ENCODE results near the gene HYAL2.

Gene HYAL2

GRCh38 chr3:50352781-50353180, 30.2 kb upstream of the HYAL2 start:
- no peak overlapping the region for H3K4me3 ChIP-seq
- H3K27ac ChIP-seq = peak overlapping the region in 1 of 21 experiments; percentile 37

GRCh38 chr3:50351323-50351697, 28.8 kb upstream of the HYAL2 start:
- Histone ChIP-seq H3K27ac (peak overlapping the region in 19 of 21 experiments; percentile 82 to 100 (median 92)), H3K4me3 (peak overlapping the region; percentile 34 to 81 (median 60))

GRCh38 chr3:50350527-50351322, 28.2 kb upstream of the HYAL2 start, which contains the start of the genes CYB561D2 and NPRL2:
Gene CYB561D2, plus strand, starts transcription at chr3:50350862. Its CDS starts 572 bp downstream, at chr3:50351434.
Gene NPRL2, minus strand, starts transcription at chr3:50350775. Its CDS starts 123 bp downstream, at chr3:50350652.
- Histone ChIP-seq H3K27ac (peak within 1 kb of the TSS; percentile 74 to 100 (median 92)), H3K4me3 (peak within 1 kb of the TSS; percentile 34 to 81 (median 60))

GRCh38 chr3:50350213-50350526, 27.6 kb upstream of the HYAL2 start:
- peak overlapping the region; percentile 34 to 81 (median 60) for H3K4me3 ChIP-seq
- H3K27ac ChIP-seq = peak overlapping the region; percentile 59 to 100 (median 92)

GRCh38 chr3:50347187-50347813, 24.8 kb upstream of the HYAL2 start:
- peak overlapping the region in 2 of 21 experiments; percentile 12 to 28 for H3K27ac ChIP-seq
- H3K4me3 ChIP-seq = no peak overlapping the region

- Histone ChIP-seq H3K4me3 (peak within 1 kb of the TSS in 6 of 7 experiments; percentile 16 to 37 (median 29)), H3K27ac (peak within 1 kb of the TSS in 4 of 21 experiments; percentile 23 to 65 (median 52))
These were observed 23.2 kb upstream of the HYAL2 start, which contains the start of gene ZMYND10 for GRCh38 chr3:50345586-50346234. Gene ZMYND10, minus strand, starts transcription at chr3:50345732. Its CDS starts 153 bp downstream, at chr3:50345579.

GRCh38 chr3:50345008-50345407, 22.5 kb upstream of the HYAL2 start:
- H3K4me3 ChIP-seq = peak overlapping the region in 5 of 7 experiments; percentile 16 to 37 (median 26)
- H3K27ac ChIP-seq = no peak overlapping the region

- Histone ChIP-seq H3K27ac (peak overlapping the region in 4 of 21 experiments; percentile 23 to 98 (median 97)), H3K4me3 (no peak overlapping the region)
These were observed 20.5 kb upstream of the HYAL2 start for GRCh38 chr3:50342813-50343633.

GRCh38 chr3:50341996-50342650, 19.6 kb upstream of the HYAL2 start:
- Histone ChIP-seq H3K4me3 (no peak overlapping the region), H3K27ac (peak overlapping the region in 11 of 21 experiments; percentile 83 to 98 (median 97))

GRCh38 chr3:50341537-50341936, 19.0 kb upstream of the HYAL2 start:
- H3K27ac ChIP-seq = peak overlapping the region in 20 of 21 experiments; percentile 77 to 98 (median 96)
- peak overlapping the region in 5 of 7 experiments; percentile 42 to 87 (median 65) for H3K4me3 ChIP-seq

GRCh38 chr3:50340448-50341329, 18.1 kb upstream of the HYAL2 start, which contains the start of gene RASSF1:
Gene RASSF1, minus strand, starts transcription at chr3:50340836. Its CDS starts 31 bp downstream, at chr3:50340805.
- H3K4me3 ChIP-seq = peak within 1 kb of the TSS; percentile 42 to 87 (median 61)
- peak within 1 kb of the TSS; percentile 58 to 98 (median 96) for H3K27ac ChIP-seq

GRCh38 chr3:50340147-50340447, 17.6 kb upstream of the HYAL2 start:
- peak overlapping the region; percentile 58 to 98 (median 96) for H3K27ac ChIP-seq

GRCh38 chr3:50339485-50340146, 17.1 kb upstream of the HYAL2 start:
- H3K4me3 ChIP-seq = peak overlapping the region; percentile 42 to 87 (median 61)
- H3K27ac ChIP-seq = peak overlapping the region in 20 of 21 experiments; percentile 77 to 98 (median 97)

More at GRCh38 chr3:50340147-50340447, 17.6 kb upstream of the HYAL2 start:
- peak overlapping the region; percentile 42 to 87 (median 61) for H3K4me3 ChIP-seq

- Histone ChIP-seq H3K4me3 (peak overlapping the region; percentile 42 to 90 (median 73)), H3K27ac (peak overlapping the region in 20 of 21 experiments; percentile 88 to 99 (median 97))
These were observed 16.4 kb upstream of the HYAL2 start for GRCh38 chr3:50338965-50339364.

GRCh38 chr3:50337175-50337861, 14.8 kb upstream of the HYAL2 start:
- H3K4me3 ChIP-seq = peak overlapping the region; percentile 65 to 94 (median 86)
- peak overlapping the region; percentile 74 to 99 (median 97) for H3K27ac ChIP-seq

- Histone ChIP-seq H3K4me3 (peak overlapping the region; percentile 65 to 94 (median 86)), H3K27ac (peak overlapping the region; percentile 74 to 99 (median 97))
These were observed 14.1 kb upstream of the HYAL2 start for GRCh38 chr3:50336452-50337174.
